PFSK-1 (cell line): ENCODE measurements around the gene DNAH5.

ENCODE experiments used
- POLR2AphosphoS5 ChIP-seq: IDR thresholded peaks from 2 replicates; pipeline ENCODE4 v1.6.1; 2012; ENCODE audit warnings: low read depth, mild to moderate bottlenecking, control low read depth, low read length, moderate library complexity
- REST ChIP-seq, 2 experiments: IDR thresholded peaks; 2 replicates each; pipeline versions ENCODE4 v1.6.1 to v1.8.0; 2011 to 2012; ENCODE audit warnings: low read depth in 2 of 2, low read length in 2 of 2, control low read depth in 1 of 2, inconsistent platforms in 1 of 2, mild to moderate bottlenecking in 1 of 2, moderate library complexity in 1 of 2; ENCODE audit not compliant: insufficient read depth in 1 of 2
- TAF1 ChIP-seq: IDR thresholded peaks from 2 replicates; pipeline ENCODE4 v1.6.1; 2012; ENCODE audit warnings: low read length, control low read depth, borderline replicate concordance; ENCODE audit not compliant: insufficient read depth

DNA sequence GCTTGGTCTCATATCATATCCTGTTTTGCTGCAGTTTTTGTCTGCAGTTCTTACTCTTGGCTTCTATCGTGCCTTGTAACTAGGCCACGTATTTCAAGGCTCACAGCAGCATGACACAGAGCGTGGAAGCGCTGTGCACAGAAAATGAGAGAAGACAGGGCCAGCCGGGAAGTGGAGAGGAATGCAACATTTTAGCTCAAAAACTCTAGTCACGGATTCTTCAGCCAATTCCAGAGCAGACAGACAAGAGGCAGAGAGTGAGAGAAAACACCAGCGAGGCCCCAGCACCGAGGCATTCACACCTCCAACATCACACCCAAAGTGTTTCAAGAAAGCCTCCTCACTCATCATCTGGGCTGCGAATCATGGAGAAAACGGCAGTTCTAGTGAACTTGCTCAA, 160.8 kb downstream of the DNAH5 start:
- TF ChIP-seq POLR2AphosphoS5 (no peak), REST (IDR thresholded peaks at IDR 0.05; ENCODE audit: insufficient read depth in 1 of 2, low read depth in 2 of 2, low read length in 2 of 2) (no peak), TAF1 (no peak)
